Measurements from ENCODE around the gene SYNE1.

SYNE1 gene

GRCh38 chr6:152093711-152094110 is 543.5 kb downstream of the SYNE1 start:
- Mint-ChIP-seq H3K9me3 (no peaks in the 10 kb centered on the region), H3K27ac (peak overlapping the region; percentile 8), H3K27me3 (ENCODE audit: low read depth, poor library complexity) (peaks cover 7% of the 10 kb centered on the region), H3K4me1 (peaks cover 9% of the 10 kb centered on the region), H3K36me3 (ENCODE audit: low read depth) (no peaks in the 10 kb centered on the region), H3K4me3 (no peak overlapping the region)
- DNase-seq = no peak
- no peak for TF ChIP-seq CTCF (IDR thresholded peaks at IDR 0.05)

- Mint-ChIP-seq H3K4me3 (no peak overlapping the region), H3K27me3 (ENCODE audit: low read depth, poor library complexity) (peaks cover 7% of the 10 kb centered on the region), H3K36me3 (ENCODE audit: low read depth) (no peaks in the 10 kb centered on the region), H3K9me3 (no peaks in the 10 kb centered on the region), H3K4me1 (peaks cover 9% of the 10 kb centered on the region), H3K27ac (no peak overlapping the region)
- no peak for DNase-seq
- no peak for TF ChIP-seq CTCF (IDR thresholded peaks at IDR 0.05)
Measured at GRCh38 chr6:152091851-152092341, 545.3 kb downstream of the SYNE1 start.

- no peaks in the 10 kb centered on the region for H3K9me3 Mint-ChIP-seq
- no peak for DNase-seq
- no peaks in the 10 kb centered on the region for H3K36me3 Mint-ChIP-seq (ENCODE audit: low read depth)
- no peak overlapping the region for H3K27ac Mint-ChIP-seq
- peaks cover 9% of the 10 kb centered on the region for H3K4me1 Mint-ChIP-seq
- H3K4me3 Mint-ChIP-seq = no peak overlapping the region
- no peak for TF ChIP-seq CTCF (IDR thresholded peaks at IDR 0.05)
- peaks cover 7% of the 10 kb centered on the region for H3K27me3 Mint-ChIP-seq (ENCODE audit: low read depth, poor library complexity)
Measured at GRCh38 chr6:152091201-152091600, 546.0 kb downstream of the SYNE1 start.

GRCh38 chr6:152089992-152090391 is 547.2 kb downstream of the SYNE1 start:
- H3K27ac Mint-ChIP-seq = no peak overlapping the region
- DNase-seq = no peak
- H3K9me3 Mint-ChIP-seq = no peaks in the 10 kb centered on the region
- peaks cover 7% of the 10 kb centered on the region for H3K27me3 Mint-ChIP-seq (ENCODE audit: low read depth, poor library complexity)
- TF ChIP-seq CTCF (IDR thresholded peaks at IDR 0.05) = no peak
- H3K36me3 Mint-ChIP-seq (ENCODE audit: low read depth) = no peaks in the 10 kb centered on the region
- no peak overlapping the region for H3K4me3 Mint-ChIP-seq
- peaks cover 9% of the 10 kb centered on the region for H3K4me1 Mint-ChIP-seq

- Mint-ChIP-seq H3K4me3 (no peak overlapping the region), H3K4me1 (no peaks in the 10 kb centered on the region), H3K27me3 (ENCODE audit: low read depth, poor library complexity) (peaks cover 7% of the 10 kb centered on the region), H3K36me3 (ENCODE audit: low read depth) (no peaks in the 10 kb centered on the region), H3K27ac (no peak overlapping the region), H3K9me3 (peaks cover 8% of the 10 kb centered on the region)
- TF ChIP-seq CTCF (IDR thresholded peaks at IDR 0.05) = no peak
- DNase-seq = no peak
Measured at GRCh38 chr6:152087701-152088100, 549.5 kb downstream of the SYNE1 start.

- H3K36me3 Mint-ChIP-seq (ENCODE audit: low read depth) = no peaks in the 10 kb centered on the region
Measured at GRCh38 chr6:152087096-152087495, 550.1 kb downstream of the SYNE1 start.

More at GRCh38 chr6:152087096-152087495, 550.1 kb downstream of the SYNE1 start:
- Mint-ChIP-seq H3K4me3 (no peak overlapping the region), H3K9me3 (peaks cover 13% of the 10 kb centered on the region), H3K27ac (no peak overlapping the region), H3K27me3 (ENCODE audit: low read depth, poor library complexity) (peaks cover 7% of the 10 kb centered on the region), H3K4me1 (no peaks in the 10 kb centered on the region)
- no peak for TF ChIP-seq CTCF (IDR thresholded peaks at IDR 0.05)
- no peak for DNase-seq

Measured in nephron progenitor cell (in vitro differentiated cells).